Measurements from ENCODE around the gene MRPS27.

MRPS27 gene

GRCh38 chr5:72319976-72320752 is at the start of gene MRPS27, which contains the start of gene PTCD2:
Gene MRPS27, minus strand, starts transcription at chr5:72320240. Its CDS starts 19 bp downstream, at chr5:72320221.
Gene PTCD2, plus strand, starts transcription at chr5:72320373. Its CDS starts 10 bp downstream, at chr5:72320383.
- peak; percentile 84 to 86 for DNase-seq

- DNase-seq: no peak
These were observed 49.7 kb upstream of the MRPS27 start for GRCh38 chr5:72369711-72370110.

GRCh38 chr5:72369301-72369700 is 49.3 kb upstream of the MRPS27 start:
- no peak for DNase-seq

GRCh38 chr5:72368271-72368670 is 48.2 kb upstream of the MRPS27 start:
- no peak for DNase-seq

GRCh38 chr5:72366324-72366976 is 46.4 kb upstream of the MRPS27 start:
- DNase-seq: peak; percentile 3

- DNase-seq: no peak
These were observed 44.9 kb upstream of the MRPS27 start for GRCh38 chr5:72364951-72365350.

GRCh38 chr5:72364171-72364570 is 44.1 kb upstream of the MRPS27 start:
- DNase-seq: no peak

GRCh38 chr5:72363166-72363802 is 43.2 kb upstream of the MRPS27 start:
- no peak for DNase-seq

GRCh38 chr5:72359886-72360285 is 39.8 kb upstream of the MRPS27 start:
- DNase-seq: no peak

- DNase-seq: no peak
These were observed 38.9 kb upstream of the MRPS27 start for GRCh38 chr5:72358925-72359324.

- no peak for DNase-seq
These were observed 36.3 kb upstream of the MRPS27 start for GRCh38 chr5:72356361-72356760.

- DNase-seq: no peak
These were observed 35.8 kb upstream of the MRPS27 start for GRCh38 chr5:72355706-72356299.

- DNase-seq: no peak
These were observed 33.0 kb upstream of the MRPS27 start for GRCh38 chr5:72353046-72353445.

- DNase-seq: no peak
These were observed 32.6 kb upstream of the MRPS27 start for GRCh38 chr5:72352616-72353015.

GRCh38 chr5:72351376-72351775 is 31.3 kb upstream of the MRPS27 start:
- DNase-seq: no peak

- peak; percentile 3 to 7 for DNase-seq
These were observed 27.8 kb upstream of the MRPS27 start for GRCh38 chr5:72347801-72348308.

- no peak for DNase-seq
These were observed 26.4 kb upstream of the MRPS27 start for GRCh38 chr5:72346398-72346797.

GRCh38 chr5:72338689-72339209 is 18.7 kb upstream of the MRPS27 start:
- DNase-seq: no peak

GRCh38 chr5:72337159-72337558 is 17.1 kb upstream of the MRPS27 start:
- no peak for DNase-seq

- DNase-seq: no peak
These were observed 10.7 kb upstream of the MRPS27 start for GRCh38 chr5:72330712-72331111.

GRCh38 chr5:72328172-72328571 is 8.1 kb upstream of the MRPS27 start:
- no peak for DNase-seq

GRCh38 chr5:72326306-72326649 is 6.2 kb upstream of the MRPS27 start:
- DNase-seq: no peak
